ENCODE results near the gene ARHGEF33. TPM values are rescaled to one million over a fixed set of nuclear protein-coding genes. Genes with fewer than 3 reads are reported as not detected.

Gene ARHGEF33
- total and polyA plus RNA-seq, 2 experiments from 2014 or later: 0.10 to 1.8 TPM

- Mint-ChIP-seq H3K36me3 (ENCODE audit: low read depth) (peaks cover 58% of the 10 kb centered on the region), H3K27me3 (ENCODE audit: insufficient read depth, low read depth, poor library complexity) (no peaks in the 10 kb centered on the region), H3K4me3 (no peak overlapping the region), H3K9me3 (no peaks in the 10 kb centered on the region; the same call in 2 of the 3 replicates), H3K27ac (no peak overlapping the region), H3K4me1 (no peaks in the 10 kb centered on the region)
- Histone ChIP-seq H3K4me3 (no peak overlapping the region), H3F3A (replicated peaks; ENCODE audit: low read depth) (no peaks in the 10 kb centered on the region), H3K79me2 (replicated peaks; ENCODE audit: insufficient read depth) (no peaks in the 10 kb centered on the region), H4K20me1 (replicated peaks; ENCODE audit: insufficient read depth) (no peaks in the 10 kb centered on the region; the same call in 1 of the 2 replicates), H3K27me3 (ENCODE audit: insufficient read depth) (no peaks in the 10 kb centered on the region), H3K4me2 (no peak overlapping the region), H3K4me1 (ENCODE audit: insufficient read depth) (no peaks in the 10 kb centered on the region), H3K27ac (ENCODE audit: low read depth) (no peak overlapping the region), H3K36me3 (ENCODE audit: insufficient read depth) (peaks cover 25% of the 10 kb centered on the region), H3K9me2 (ENCODE audit: insufficient read depth) (no peaks in the 10 kb centered on the region), H2AFZ (no peak overlapping the region)
- TF ChIP-seq ZNF462 (CRISPR knock-in tag; IDR thresholded peaks at IDR 0.05): no peak
- TF ChIP-seq ZNF114 (CRISPR knock-in tag; IDR thresholded peaks at IDR 0.05): no peak
- no peak for TF ChIP-seq CREB1 (CRISPR knock-in tag; IDR thresholded peaks at IDR 0.05; ENCODE audit: low read depth)
- TF ChIP-seq NANOG (IDR thresholded peaks at IDR 0.05; ENCODE audit: borderline replicate concordance): no peak
- TF ChIP-seq POLR2AphosphoS5 (IDR thresholded peaks at IDR 0.05; ENCODE audit: low read depth): no peak
- no peak for TF ChIP-seq STAT1 (IDR thresholded peaks at IDR 0.05; ENCODE audit: unreplicated experiment)
- no peak for TF ChIP-seq EZH2 (IDR thresholded peaks at IDR 0.05; ENCODE audit: low read depth, unreplicated experiment)
- TF ChIP-seq REST (IDR thresholded peaks at IDR 0.05; ENCODE audit: unreplicated experiment): no peak
- TF ChIP-seq EZH2phosphoT487 (IDR thresholded peaks at IDR 0.05; ENCODE audit: unreplicated experiment): no peak
- TF ChIP-seq ZNF331 (CRISPR knock-in tag; IDR thresholded peaks at IDR 0.05; ENCODE audit: low read depth): no peak
- no peak for DNase-seq (ENCODE audit: low spot score)
- ATAC-seq: no peak
These were observed 33.5 kb upstream of the ARHGEF33 start for GRCh38 chr2:38856165-38856564.

All from GM23338 (cell line).